ENCODE measurements around the gene KATNAL1.
A peak's percentile ranks its signal among the peaks of the same experiment; 100 is the strongest.

KATNAL1 gene

GRCh38 chr13:30256713-30257467 is 50.5 kb downstream of the KATNAL1 start:
- DNase-seq (ENCODE audit: low read depth), result peak; percentile 30
- no peak for TF ChIP-seq POLR2A (IDR thresholded peaks at IDR 0.05; ENCODE audit: extremely low read depth, insufficient read length)
- TF ChIP-seq CTCF (IDR thresholded peaks at IDR 0.05; ENCODE audit: low read depth, low read length), result peak; percentile 5
- H3K4me3 ChIP-seq (ENCODE audit: low read depth, low read length), result no peak overlapping the region

GRCh38 chr13:30255696-30256095 is 51.7 kb downstream of the KATNAL1 start:
- H3K4me3 ChIP-seq (ENCODE audit: low read depth, low read length), result no peak overlapping the region
- TF ChIP-seq MYC (IDR thresholded peaks at IDR 0.05; ENCODE audit: low read depth, low read length) (no peak), MAX (IDR thresholded peaks at IDR 0.05; ENCODE audit: low read depth, low read length) (no peak), CTCF (IDR thresholded peaks at IDR 0.05; ENCODE audit: low read depth, low read length) (no peak), POLR2A (IDR thresholded peaks at IDR 0.05; ENCODE audit: extremely low read depth, insufficient read length) (no peak)
- DNase-seq (ENCODE audit: low read depth), result no peak

GRCh38 chr13:30253830-30254229 is 53.5 kb downstream of the KATNAL1 start:
- DNase-seq (ENCODE audit: low read depth), result no peak
- no peak overlapping the region for H3K4me3 ChIP-seq (ENCODE audit: low read depth, low read length)
- TF ChIP-seq MYC (IDR thresholded peaks at IDR 0.05; ENCODE audit: low read depth, low read length) (no peak), MAX (IDR thresholded peaks at IDR 0.05; ENCODE audit: low read depth, low read length) (no peak), CTCF (IDR thresholded peaks at IDR 0.05; ENCODE audit: low read depth, low read length) (no peak), POLR2A (IDR thresholded peaks at IDR 0.05; ENCODE audit: extremely low read depth, insufficient read length) (no peak)

GRCh38 chr13:30247406-30247805 is 59.9 kb downstream of the KATNAL1 start:
- TF ChIP-seq MAX (IDR thresholded peaks at IDR 0.05; ENCODE audit: low read depth, low read length) (no peak), CTCF (IDR thresholded peaks at IDR 0.05; ENCODE audit: low read depth, low read length) (no peak), MYC (IDR thresholded peaks at IDR 0.05; ENCODE audit: low read depth, low read length) (no peak), POLR2A (IDR thresholded peaks at IDR 0.05; ENCODE audit: extremely low read depth, insufficient read length) (no peak)
- H3K4me3 ChIP-seq (ENCODE audit: low read depth, low read length), result no peak overlapping the region

GRCh38 chr13:30241532-30241931 is 65.8 kb downstream of the KATNAL1 start:
- TF ChIP-seq MAX (IDR thresholded peaks at IDR 0.05; ENCODE audit: low read depth, low read length) (no peak), MYC (IDR thresholded peaks at IDR 0.05; ENCODE audit: low read depth, low read length) (no peak), POLR2A (IDR thresholded peaks at IDR 0.05; ENCODE audit: extremely low read depth, insufficient read length) (no peak), CTCF (IDR thresholded peaks at IDR 0.05; ENCODE audit: low read depth, low read length) (no peak)
- no peak for DNase-seq (ENCODE audit: low read depth)
- no peak overlapping the region for H3K4me3 ChIP-seq (ENCODE audit: low read depth, low read length)

More at GRCh38 chr13:30247406-30247805, 59.9 kb downstream of the KATNAL1 start:
- no peak for DNase-seq (ENCODE audit: low read depth)
